ENCODE data around the gene DNAH10.

Gene DNAH10

GRCh38 chr12:123914726-123915333 is 152.7 kb downstream of the DNAH10 start:
- Histone ChIP-seq H3K36me3 (ENCODE audit: control insufficient read depth, low read depth, low read length) (no peaks in the 10 kb centered on the region), H3K4me1 (ENCODE audit: control insufficient read depth, low read depth, low read length) (no peaks in the 10 kb centered on the region)

GRCh38 chr12:123916729-123917128 is 154.6 kb downstream of the DNAH10 start:
- no peak overlapping the region for H3K4me3 ChIP-seq (ENCODE audit: low read length)
- H3K27me3 ChIP-seq (ENCODE audit: control insufficient read depth, insufficient read depth, low read length), result no peaks in the 10 kb centered on the region
- H3K9me3 ChIP-seq (ENCODE audit: control insufficient read depth, low read depth, low read length), result no peaks in the 10 kb centered on the region
- no peak overlapping the region for H3K9ac ChIP-seq (ENCODE audit: low read length)
- H3K4me1 ChIP-seq (ENCODE audit: control insufficient read depth, low read depth, low read length), result no peaks in the 10 kb centered on the region
- H3K27ac ChIP-seq (ENCODE audit: low read length), result no peak overlapping the region
- H3K36me3 ChIP-seq (ENCODE audit: control insufficient read depth, low read depth, low read length), result no peaks in the 10 kb centered on the region

More at GRCh38 chr12:123914726-123915333, 152.7 kb downstream of the DNAH10 start:
- no peaks in the 10 kb centered on the region for H3K27me3 ChIP-seq (ENCODE audit: control insufficient read depth, insufficient read depth, low read length)
- no peak overlapping the region for H3K4me3 ChIP-seq (ENCODE audit: low read length)
- no peak overlapping the region for H3K27ac ChIP-seq (ENCODE audit: low read length)
- no peaks in the 10 kb centered on the region for H3K9me3 ChIP-seq (ENCODE audit: control insufficient read depth, low read depth, low read length)
- no peak overlapping the region for H3K9ac ChIP-seq (ENCODE audit: low read length)

GRCh38 chr12:123917337-123917850 is 155.3 kb downstream of the DNAH10 start:
- no peaks in the 10 kb centered on the region for H3K36me3 ChIP-seq (ENCODE audit: control insufficient read depth, low read depth, low read length)
- H3K27me3 ChIP-seq (ENCODE audit: control insufficient read depth, insufficient read depth, low read length), result no peaks in the 10 kb centered on the region
- H3K9ac ChIP-seq (ENCODE audit: low read length), result no peak overlapping the region
- H3K4me3 ChIP-seq (ENCODE audit: low read length), result no peak overlapping the region
- H3K4me1 ChIP-seq (ENCODE audit: control insufficient read depth, low read depth, low read length), result no peaks in the 10 kb centered on the region
- H3K27ac ChIP-seq (ENCODE audit: low read length), result no peak overlapping the region
- no peaks in the 10 kb centered on the region for H3K9me3 ChIP-seq (ENCODE audit: control insufficient read depth, low read depth, low read length)

DNA sequence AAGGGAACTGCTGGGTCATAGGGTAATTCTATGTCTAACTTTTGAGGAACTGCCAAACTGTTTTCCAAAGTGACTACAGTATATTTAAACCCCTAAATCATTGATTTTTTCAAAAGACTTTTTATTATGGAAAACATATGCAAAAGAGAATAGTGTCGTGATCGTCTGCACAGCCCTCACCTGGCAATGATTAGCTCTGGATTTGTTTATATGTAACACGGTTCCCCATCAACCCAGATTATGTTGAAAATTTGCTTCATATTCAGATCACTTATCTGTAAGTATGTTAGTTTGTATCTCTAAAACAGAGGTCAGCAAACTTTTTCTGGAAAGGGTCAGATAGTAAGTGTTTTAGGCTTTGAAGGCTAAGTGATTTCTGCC is 157.9 kb downstream of the DNAH10 start:
- H3K27me3 ChIP-seq (ENCODE audit: control insufficient read depth, insufficient read depth, low read length), result no peaks in the 10 kb centered on the region
- no peak overlapping the region for H3K27ac ChIP-seq (ENCODE audit: low read length)
- H3K9me3 ChIP-seq (ENCODE audit: control insufficient read depth, low read depth, low read length), result no peaks in the 10 kb centered on the region
- no peaks in the 10 kb centered on the region for H3K36me3 ChIP-seq (ENCODE audit: control insufficient read depth, low read depth, low read length)
- H3K4me1 ChIP-seq (ENCODE audit: control insufficient read depth, low read depth, low read length), result no peaks in the 10 kb centered on the region
- H3K4me3 ChIP-seq (ENCODE audit: low read length), result no peak overlapping the region
- no peak overlapping the region for H3K9ac ChIP-seq (ENCODE audit: low read length)

GRCh38 chr12:123923038-123923437 is 160.9 kb downstream of the DNAH10 start:
- no peak overlapping the region for H3K9ac ChIP-seq (ENCODE audit: low read length)

GRCh38 chr12:123923927-123924326 is 161.8 kb downstream of the DNAH10 start:
- no peaks in the 10 kb centered on the region for H3K36me3 ChIP-seq (ENCODE audit: control insufficient read depth, low read depth, low read length)
- H3K4me3 ChIP-seq (ENCODE audit: low read length), result no peak overlapping the region
- no peaks in the 10 kb centered on the region for H3K4me1 ChIP-seq (ENCODE audit: control insufficient read depth, low read depth, low read length)
- H3K27ac ChIP-seq (ENCODE audit: low read length), result no peak overlapping the region
- H3K27me3 ChIP-seq (ENCODE audit: control insufficient read depth, insufficient read depth, low read length), result no peaks in the 10 kb centered on the region
- no peak overlapping the region for H3K9ac ChIP-seq (ENCODE audit: low read length)
- H3K9me3 ChIP-seq (ENCODE audit: control insufficient read depth, low read depth, low read length), result no peaks in the 10 kb centered on the region

More at GRCh38 chr12:123923038-123923437, 160.9 kb downstream of the DNAH10 start:
- H3K4me3 ChIP-seq (ENCODE audit: low read length), result no peak overlapping the region
- no peak overlapping the region for H3K27ac ChIP-seq (ENCODE audit: low read length)
- H3K9me3 ChIP-seq (ENCODE audit: control insufficient read depth, low read depth, low read length), result no peaks in the 10 kb centered on the region
- no peaks in the 10 kb centered on the region for H3K4me1 ChIP-seq (ENCODE audit: control insufficient read depth, low read depth, low read length)
- no peaks in the 10 kb centered on the region for H3K36me3 ChIP-seq (ENCODE audit: control insufficient read depth, low read depth, low read length)
- no peaks in the 10 kb centered on the region for H3K27me3 ChIP-seq (ENCODE audit: control insufficient read depth, insufficient read depth, low read length)

- Histone ChIP-seq H3K4me3 (ENCODE audit: low read length) (no peak overlapping the region), H3K9me3 (ENCODE audit: control insufficient read depth, low read depth, low read length) (no peaks in the 10 kb centered on the region), H3K9ac (ENCODE audit: low read length) (no peak overlapping the region), H3K27ac (ENCODE audit: low read length) (no peak overlapping the region), H3K27me3 (ENCODE audit: control insufficient read depth, insufficient read depth, low read length) (no peaks in the 10 kb centered on the region), H3K36me3 (ENCODE audit: control insufficient read depth, low read depth, low read length) (no peaks in the 10 kb centered on the region), H3K4me1 (ENCODE audit: control insufficient read depth, low read depth, low read length) (no peaks in the 10 kb centered on the region)
Observed at GRCh38 chr12:123924539-123924938, 162.4 kb downstream of the DNAH10 start.

DNA sequence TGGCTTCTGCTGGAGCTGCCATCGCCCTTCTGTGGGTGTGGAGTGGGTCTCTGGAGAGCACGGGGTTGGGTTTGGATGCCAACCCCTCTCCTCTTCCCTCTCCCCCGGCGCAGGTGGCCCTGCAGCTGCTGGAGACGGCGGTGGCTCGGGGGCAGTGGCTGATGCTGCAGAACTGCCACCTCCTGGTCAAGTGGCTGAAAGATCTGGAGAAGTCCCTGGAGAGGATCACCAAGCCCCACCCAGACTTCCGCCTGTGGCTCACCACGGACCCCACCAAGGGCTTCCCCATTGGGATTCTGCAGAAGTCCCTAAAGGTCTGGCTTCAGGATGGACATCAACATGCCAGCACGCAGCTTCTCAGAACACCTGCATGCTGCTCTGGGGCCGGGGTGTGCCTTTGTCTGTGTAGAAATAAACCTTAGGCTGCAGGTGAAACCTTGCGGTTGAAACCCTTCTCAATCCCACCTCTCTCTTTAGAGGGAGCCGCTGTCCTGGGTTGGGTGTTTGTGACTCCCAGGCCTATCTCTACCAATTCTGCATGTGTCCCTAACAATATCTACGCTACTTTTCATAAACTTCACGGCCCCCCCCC is 166.3 kb downstream of the DNAH10 start:
- H3K9ac ChIP-seq (ENCODE audit: low read length), result no peak overlapping the region
- no peaks in the 10 kb centered on the region for H3K36me3 ChIP-seq (ENCODE audit: control insufficient read depth, low read depth, low read length)
- H3K4me3 ChIP-seq (ENCODE audit: low read length), result no peak overlapping the region
- no peaks in the 10 kb centered on the region for H3K9me3 ChIP-seq (ENCODE audit: control insufficient read depth, low read depth, low read length)
- no peaks in the 10 kb centered on the region for H3K4me1 ChIP-seq (ENCODE audit: control insufficient read depth, low read depth, low read length)
- no peaks in the 10 kb centered on the region for H3K27me3 ChIP-seq (ENCODE audit: control insufficient read depth, insufficient read depth, low read length)
- H3K27ac ChIP-seq (ENCODE audit: low read length), result no peak overlapping the region

- no peaks in the 10 kb centered on the region for H3K36me3 ChIP-seq (ENCODE audit: control insufficient read depth, low read depth, low read length)
- H3K4me3 ChIP-seq (ENCODE audit: low read length), result no peak overlapping the region
- H3K27me3 ChIP-seq (ENCODE audit: control insufficient read depth, insufficient read depth, low read length), result no peaks in the 10 kb centered on the region
- no peaks in the 10 kb centered on the region for H3K9me3 ChIP-seq (ENCODE audit: control insufficient read depth, low read depth, low read length)
- no peak overlapping the region for H3K27ac ChIP-seq (ENCODE audit: low read length)
- no peaks in the 10 kb centered on the region for H3K4me1 ChIP-seq (ENCODE audit: control insufficient read depth, low read depth, low read length)
- no peak overlapping the region for H3K9ac ChIP-seq (ENCODE audit: low read length)
Observed at GRCh38 chr12:123928897-123929296, 166.8 kb downstream of the DNAH10 start.

GRCh38 chr12:123929946-123930583 is 168.0 kb downstream of the DNAH10 start:
- Histone ChIP-seq H3K4me1 (ENCODE audit: control insufficient read depth, low read depth, low read length) (no peaks in the 10 kb centered on the region), H3K27me3 (ENCODE audit: control insufficient read depth, insufficient read depth, low read length) (no peaks in the 10 kb centered on the region), H3K36me3 (ENCODE audit: control insufficient read depth, low read depth, low read length) (no peaks in the 10 kb centered on the region)

DNA sequence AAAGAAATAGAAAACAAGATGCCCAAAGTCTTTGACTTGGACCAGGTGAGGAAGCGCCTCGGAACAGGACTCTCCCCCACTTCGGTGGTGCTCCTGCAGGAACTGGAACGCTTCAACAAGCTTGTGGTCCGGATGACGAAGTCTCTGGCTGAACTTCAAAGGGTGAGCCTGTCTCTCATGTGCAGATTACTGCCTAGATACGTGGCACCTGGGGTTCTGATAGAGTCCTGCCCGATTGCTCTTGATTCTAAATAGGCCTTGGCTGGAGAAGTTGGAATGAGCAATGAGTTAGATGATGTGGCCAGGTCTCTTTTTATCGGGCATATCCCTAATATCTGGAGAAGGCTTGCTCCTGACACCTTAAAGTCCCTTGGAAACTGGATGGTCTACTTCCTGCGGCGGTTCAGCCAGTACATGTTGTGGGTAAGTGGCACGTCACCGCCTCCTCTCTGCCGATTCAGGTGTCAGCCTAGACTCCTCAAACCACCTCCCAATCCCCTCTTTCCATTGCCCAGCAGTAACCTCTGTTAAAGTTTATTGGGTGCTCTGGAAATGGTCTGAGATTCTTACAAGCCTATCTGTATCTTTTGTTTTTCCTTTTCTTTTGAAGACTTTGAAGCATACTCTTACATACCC is 169.7 kb downstream of the DNAH10 start:
- H3K27me3 ChIP-seq (ENCODE audit: control insufficient read depth, insufficient read depth, low read length), result no peaks in the 10 kb centered on the region
- no peak overlapping the region for H3K27ac ChIP-seq (ENCODE audit: low read length)
- H3K9ac ChIP-seq (ENCODE audit: low read length), result no peak overlapping the region
- no peaks in the 10 kb centered on the region for H3K36me3 ChIP-seq (ENCODE audit: control insufficient read depth, low read depth, low read length)
- no peaks in the 10 kb centered on the region for H3K4me1 ChIP-seq (ENCODE audit: control insufficient read depth, low read depth, low read length)
- H3K9me3 ChIP-seq (ENCODE audit: control insufficient read depth, low read depth, low read length), result no peaks in the 10 kb centered on the region
- no peak overlapping the region for H3K4me3 ChIP-seq (ENCODE audit: low read length)

More at GRCh38 chr12:123929946-123930583, 168.0 kb downstream of the DNAH10 start:
- Histone ChIP-seq H3K9ac (ENCODE audit: low read length) (no peak overlapping the region), H3K27ac (ENCODE audit: low read length) (no peak overlapping the region), H3K4me3 (ENCODE audit: low read length) (no peak overlapping the region), H3K9me3 (ENCODE audit: control insufficient read depth, low read depth, low read length) (no peaks in the 10 kb centered on the region)

All from iPS-18a (cell line).